Chondrocyte (in vitro differentiated cells): Measurements from ENCODE around the gene ITM2C. TPM values are rescaled to one million over a fixed set of nuclear protein-coding genes. Genes with fewer than 3 reads are reported as not detected.

Source experiments
- DNase-seq: peaks from one replicate; pipeline ENCODE4 v3.0.0; 2021; ENCODE audit warnings: mixed read lengths, low spot score
- H3K27ac Mint-ChIP-seq: one replicate; pipeline ENCODE4 v1.8.0; 2021; ENCODE audit warnings: mild to moderate bottlenecking, moderate library complexity, mixed read lengths; ENCODE audit not compliant: unreplicated experiment
- H3K27me3 Mint-ChIP-seq: 2 replicates; pipeline ENCODE4 v1.8.0; 2021; ENCODE audit warnings: low read depth, mixed read lengths
- H3K36me3 Mint-ChIP-seq: 2 replicates; pipeline ENCODE4 v1.8.0; 2021; ENCODE audit warnings: low read depth, mixed read lengths
- H3K4me1 Mint-ChIP-seq: 2 replicates; pipeline ENCODE4 v1.8.0; 2021; ENCODE audit warnings: low read depth, mild to moderate bottlenecking, mixed read lengths
- H3K4me3 Mint-ChIP-seq: one replicate; pipeline ENCODE4 v1.8.0; 2021; ENCODE audit warnings: mild to moderate bottlenecking, moderate library complexity, mixed read lengths; ENCODE audit not compliant: unreplicated experiment
- H3K9me3 Mint-ChIP-seq: 2 replicates; pipeline ENCODE4 v1.8.0; 2021; ENCODE audit warnings: low read depth, mixed read lengths
- CTCF ChIP-seq: fragments of 200-600 bp; sonication (generic); IDR thresholded peaks from 2 replicates; pipeline ENCODE4 v1.5.0; 2021; ENCODE audit warnings: antibody characterized with exemption, mild to moderate bottlenecking, moderate library complexity
- total RNA-seq: library from RNA; stranded (reverse); gene quantifications from 3 replicates; pipeline ENCODE4 v1.2.1, GENCODE V29; 2021

The ITM2C gene
- total RNA-seq, 1 donor from 2014 or later, result 208 TPM

- Mint-ChIP-seq H3K4me3 (no peak overlapping the region), H3K9me3 (no peaks in the 10 kb centered on the region), H3K27me3 (peaks cover 6% of the 10 kb centered on the region), H3K27ac (no peak overlapping the region), H3K4me1 (peaks cover 5% of the 10 kb centered on the region), H3K36me3 (peaks cover 10% of the 10 kb centered on the region)
- no peak for DNase-seq
- TF ChIP-seq CTCF, result no peak
Observed at GRCh38 chr2:230821991-230822520, 42.7 kb upstream of the ITM2C start.

GRCh38 chr2:230823264-230823964 is 41.3 kb upstream of the ITM2C start:
- peaks cover 6% of the 10 kb centered on the region for H3K36me3 Mint-ChIP-seq
- peaks cover 6% of the 10 kb centered on the region for H3K27me3 Mint-ChIP-seq
- DNase-seq, result no peak
- no peak overlapping the region for H3K4me3 Mint-ChIP-seq
- no peak overlapping the region for H3K27ac Mint-ChIP-seq
- TF ChIP-seq CTCF, result no peak
- H3K4me1 Mint-ChIP-seq, result peaks cover 5% of the 10 kb centered on the region
- no peaks in the 10 kb centered on the region for H3K9me3 Mint-ChIP-seq

- H3K4me3 Mint-ChIP-seq, result no peak overlapping the region
- no peak for DNase-seq
- no peaks in the 10 kb centered on the region for H3K36me3 Mint-ChIP-seq
- H3K4me1 Mint-ChIP-seq, result peaks cover 5% of the 10 kb centered on the region
- TF ChIP-seq CTCF, result peak; percentile 91
- no peak overlapping the region for H3K27ac Mint-ChIP-seq
- H3K27me3 Mint-ChIP-seq, result peaks cover 6% of the 10 kb centered on the region
- no peaks in the 10 kb centered on the region for H3K9me3 Mint-ChIP-seq
Observed at GRCh38 chr2:230824406-230824978, 40.2 kb upstream of the ITM2C start.

GRCh38 chr2:230825354-230825753 is 39.4 kb upstream of the ITM2C start:
- H3K27me3 Mint-ChIP-seq, result peaks cover 7% of the 10 kb centered on the region
- no peak for TF ChIP-seq CTCF
- H3K4me3 Mint-ChIP-seq, result no peak overlapping the region
- DNase-seq, result no peak
- no peak overlapping the region for H3K27ac Mint-ChIP-seq
- H3K4me1 Mint-ChIP-seq, result peaks cover 5% of the 10 kb centered on the region
- peaks cover 3% of the 10 kb centered on the region for H3K9me3 Mint-ChIP-seq
- H3K36me3 Mint-ChIP-seq, result peaks cover 1% of the 10 kb centered on the region

GRCh38 chr2:230827774-230828271 is 36.9 kb upstream of the ITM2C start:
- H3K27ac Mint-ChIP-seq, result no peak overlapping the region
- peaks cover 2% of the 10 kb centered on the region for H3K36me3 Mint-ChIP-seq
- peaks cover 4% of the 10 kb centered on the region for H3K9me3 Mint-ChIP-seq
- TF ChIP-seq CTCF, result no peak
- no peak overlapping the region for H3K4me3 Mint-ChIP-seq
- H3K27me3 Mint-ChIP-seq, result peaks cover 25% of the 10 kb centered on the region
- H3K4me1 Mint-ChIP-seq, result peaks cover 5% of the 10 kb centered on the region
- no peak for DNase-seq
